SK-N-SH treated with all-trans-retinoic acid at 6 μM for 48 hours (cell line): ENCODE measurements around the gene BAG3.

ENCODE experiments used
- ATAC-seq: fragments of 200-7000 bp; cut with Tn5 transposase; 3 replicates; pipeline ENCODE4 v1.9.1; 2020; ENCODE audit warnings: mild to moderate bottlenecking, moderate library complexity
- ARNTL ChIP-seq: fragments of 450-650 bp; formaldehyde crosslinking; IDR thresholded peaks from 2 replicates; pipeline ENCODE4 v1.5.0; 2020; ENCODE audit warnings: low read depth, mild to moderate bottlenecking, moderate library complexity, borderline replicate concordance
- BACH2 ChIP-seq: fragments of 250-450 bp; sonication (Bioruptor Pico); IDR thresholded peaks from 2 replicates; pipeline ENCODE4 v1.9.0; 2021; ENCODE audit warnings: mild to moderate bottlenecking, borderline replicate concordance
- CREB5 ChIP-seq: fragments of 250-450 bp; sonication (Bioruptor Pico); IDR thresholded peaks from 2 replicates; pipeline ENCODE4 v1.5.1; 2020; ENCODE audit warnings: low read depth, mild to moderate bottlenecking, moderate library complexity
- CSDC2 ChIP-seq: fragments of 250-450 bp; sonication (Bioruptor Pico); IDR thresholded peaks from 2 replicates; pipeline ENCODE4 v1.5.0; 2020; ENCODE audit warnings: mild to moderate bottlenecking, moderate library complexity
- CSRNP3 ChIP-seq: fragments of 250-450 bp; sonication (Bioruptor Pico); IDR thresholded peaks from 2 replicates; pipeline ENCODE4 v1.5.1; 2021; ENCODE audit warnings: mild to moderate bottlenecking, moderate library complexity
- GLIS3 ChIP-seq: fragments of 250-450 bp; sonication (Bioruptor Pico); IDR thresholded peaks from 2 replicates; pipeline ENCODE4 v1.5.0; 2020; ENCODE audit warnings: mild to moderate bottlenecking, moderate library complexity
- ISL1 ChIP-seq: fragments of 250-450 bp; sonication (Bioruptor Pico); IDR thresholded peaks from 2 replicates; pipeline ENCODE4 v2.1.2; 2022; ENCODE audit warnings: mild to moderate bottlenecking, moderate library complexity
- OSR1 ChIP-seq: fragments of 250-450 bp; sonication (Bioruptor Pico); IDR thresholded peaks from 2 replicates; pipeline ENCODE4 v1.8.0; 2022; ENCODE audit warnings: moderate library complexity, mild to moderate bottlenecking, inconsistent platforms
- POU6F1 ChIP-seq: fragments of 250-450 bp; sonication (Bioruptor Pico); IDR thresholded peaks from 2 replicates; pipeline ENCODE4 v1.8.0; 2021; ENCODE audit warnings: low read depth, mild to moderate bottlenecking, moderate library complexity, borderline replicate concordance
- PPARA ChIP-seq: fragments of 250-450 bp; sonication (Bioruptor Pico); IDR thresholded peaks from 2 replicates; pipeline ENCODE4 v1.5.0; 2020; ENCODE audit warnings: mild to moderate bottlenecking, borderline replicate concordance
- RARB ChIP-seq: fragments of 250-450 bp; sonication (Bioruptor Pico); IDR thresholded peaks from 2 replicates; pipeline ENCODE4 v1.8.0; 2021; ENCODE audit warnings: mild to moderate bottlenecking, moderate library complexity
- SNAI2 ChIP-seq: fragments of 250-450 bp; sonication (Bioruptor Pico); IDR thresholded peaks from 2 replicates; pipeline ENCODE4 v1.5.0; 2020; ENCODE audit warnings: mild to moderate bottlenecking, moderate library complexity
- TCF4 ChIP-seq: fragments of 250-450 bp; sonication (Bioruptor Pico); IDR thresholded peaks from 2 replicates; pipeline ENCODE4 v1.8.0; 2021; ENCODE audit warnings: mild to moderate bottlenecking, moderate library complexity, borderline replicate concordance
- TSHZ2 ChIP-seq: fragments of 250-450 bp; sonication (Bioruptor Pico); IDR thresholded peaks from 2 replicates; pipeline ENCODE4 v1.5.0; 2020; ENCODE audit warnings: mild to moderate bottlenecking, moderate library complexity
- ZC3H10 ChIP-seq: fragments of 250-450 bp; sonication (Bioruptor Pico); IDR thresholded peaks from 2 replicates; pipeline ENCODE4 v1.5.1; 2021; ENCODE audit warnings: mild to moderate bottlenecking, moderate library complexity
- ZFP30 ChIP-seq: fragments of 450-650 bp; formaldehyde crosslinking; IDR thresholded peaks from 2 replicates; pipeline ENCODE4 v1.5.0; 2022; ENCODE audit warnings: mild to moderate bottlenecking, moderate library complexity
- ZNF565 ChIP-seq: fragments of 450-650 bp; formaldehyde crosslinking; conservative IDR thresholded peaks from 2 replicates; pipeline ENCODE4 v1.5.0; 2020; ENCODE audit warnings: low read depth, mild to moderate bottlenecking, moderate library complexity
- ZNF70 ChIP-seq: fragments of 450-650 bp; formaldehyde crosslinking; IDR thresholded peaks from 2 replicates; pipeline ENCODE4 v1.5.0; 2020; ENCODE audit warnings: mild to moderate bottlenecking, moderate library complexity
- ZNF8 ChIP-seq: fragments of 450-650 bp; formaldehyde crosslinking; IDR thresholded peaks from 2 replicates; pipeline ENCODE4 v1.5.0; 2020; ENCODE audit warnings: mild to moderate bottlenecking, moderate library complexity
- TF ChIP-seq, protein P1 (sequence below): fragments of 250-450 bp; sonication (Bioruptor Pico); IDR thresholded peaks from 2 replicates; pipeline ENCODE4 v1.8.0; 2020; ENCODE audit warnings: mild to moderate bottlenecking, moderate library complexity, borderline replicate concordance

The BAG3 gene

GRCh38 chr10:119663866-119664698, 12.9 kb downstream of the BAG3 start:
- TF ChIP-seq BACH2 (CRISPR knock-in tag) = no peak
- peak; percentile 48 for TF ChIP-seq ISL1 (CRISPR knock-in tag)
- TF ChIP-seq TCF4 (CRISPR knock-in tag) = peak; percentile 71
- no peak for TF ChIP-seq SNAI2 (CRISPR knock-in tag)
- TF ChIP-seq GLIS3 (CRISPR knock-in tag) = no peak
- 0 out of 2 replicates have a peak, but pooled peaks have one; percentile 16 for TF ChIP-seq TSHZ2 (CRISPR knock-in tag)
- ATAC-seq = peak; percentile 1; the same call in 1 of the 3 replicates

DNA sequence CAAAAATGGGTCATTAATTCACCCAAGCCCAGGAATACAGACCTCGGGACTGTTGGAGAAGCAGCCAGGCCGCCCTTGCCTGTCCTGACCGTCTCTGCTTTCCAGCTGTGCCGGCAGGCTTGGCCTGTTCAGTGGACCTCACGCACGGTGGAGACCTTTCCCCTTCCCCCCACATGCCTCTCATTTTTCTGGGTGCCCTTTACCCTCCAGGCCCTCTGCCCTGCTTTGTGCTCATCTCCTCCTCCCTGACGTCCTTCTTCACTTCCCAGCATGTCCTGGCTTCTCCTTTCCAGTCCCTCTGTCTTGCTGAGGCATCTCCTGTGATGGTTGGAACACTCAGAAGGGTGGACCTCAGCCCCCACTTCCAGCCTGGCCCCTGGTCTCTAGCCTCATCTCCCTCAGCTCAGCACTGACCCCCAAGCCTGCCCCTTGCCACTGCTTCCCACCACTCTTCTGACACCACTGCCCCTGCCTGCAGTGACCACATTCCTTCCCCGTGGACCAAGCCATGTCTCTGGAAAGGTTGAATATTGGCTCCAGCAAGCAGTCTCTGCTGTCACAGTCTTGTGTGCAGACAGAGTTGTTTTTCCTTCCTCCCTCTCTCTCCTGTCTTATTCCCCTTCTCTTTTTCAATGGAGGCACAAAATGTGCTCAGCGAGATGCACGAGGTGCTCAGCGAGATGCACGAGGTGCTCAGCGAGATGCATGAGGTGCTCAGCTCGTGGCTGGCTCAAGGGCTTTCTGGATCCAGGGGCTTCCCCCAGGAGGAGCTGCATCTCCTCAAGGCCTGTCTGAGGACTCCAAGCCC, 14.9 kb downstream of the BAG3 start:
- TF ChIP-seq CREB5 (CRISPR knock-in tag) = no peak
- TF ChIP-seq BACH2 (CRISPR knock-in tag) = no peak
- TF ChIP-seq POU6F1 (CRISPR knock-in tag) = no peak
- no peak for TF ChIP-seq TCF4 (CRISPR knock-in tag)
- TF ChIP-seq OSR1 (CRISPR knock-in tag) = no peak
- TF ChIP-seq ZNF70 = no peak
- TF ChIP-seq PPARA (CRISPR knock-in tag) = no peak
- no peak for TF ChIP-seq SNAI2 (CRISPR knock-in tag)
- no peak for TF ChIP-seq CSDC2 (CRISPR knock-in tag)
- ATAC-seq = no peak

- TF ChIP-seq OSR1 (CRISPR knock-in tag) (no peak), CSRNP3 (CRISPR knock-in tag) (no peak), ZNF70 (no peak), CREB5 (CRISPR knock-in tag) (no peak), ARNTL (CRISPR knock-in tag) (no peak), ZNF565 (CRISPR knock-in tag) (no peak), RARB (no peak), ZFP30 (CRISPR knock-in tag) (no peak), CSDC2 (CRISPR knock-in tag) (no peak), PPARA (CRISPR knock-in tag) (no peak), BACH2 (CRISPR knock-in tag) (no peak), ZC3H10 (no peak), GLIS3 (CRISPR knock-in tag) (no peak), ZNF8 (CRISPR knock-in tag) (no peak)
- TF ChIP-seq, protein P1, sequence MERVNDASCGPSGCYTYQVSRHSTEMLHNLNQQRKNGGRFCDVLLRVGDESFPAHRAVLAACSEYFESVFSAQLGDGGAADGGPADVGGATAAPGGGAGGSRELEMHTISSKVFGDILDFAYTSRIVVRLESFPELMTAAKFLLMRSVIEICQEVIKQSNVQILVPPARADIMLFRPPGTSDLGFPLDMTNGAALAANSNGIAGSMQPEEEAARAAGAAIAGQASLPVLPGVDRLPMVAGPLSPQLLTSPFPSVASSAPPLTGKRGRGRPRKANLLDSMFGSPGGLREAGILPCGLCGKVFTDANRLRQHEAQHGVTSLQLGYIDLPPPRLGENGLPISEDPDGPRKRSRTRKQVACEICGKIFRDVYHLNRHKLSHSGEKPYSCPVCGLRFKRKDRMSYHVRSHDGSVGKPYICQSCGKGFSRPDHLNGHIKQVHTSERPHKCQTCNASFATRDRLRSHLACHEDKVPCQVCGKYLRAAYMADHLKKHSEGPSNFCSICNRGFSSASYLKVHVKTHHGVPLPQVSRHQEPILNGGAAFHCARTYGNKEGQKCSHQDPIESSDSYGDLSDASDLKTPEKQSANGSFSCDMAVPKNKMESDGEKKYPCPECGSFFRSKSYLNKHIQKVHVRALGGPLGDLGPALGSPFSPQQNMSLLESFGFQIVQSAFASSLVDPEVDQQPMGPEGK (CRISPR knock-in tag) = no peak
- ATAC-seq = no peak
Measured at GRCh38 chr10:119666709-119667004, 15.5 kb downstream of the BAG3 start.
